Measurements from ENCODE around the gene SP4. TPM values are rescaled to one million over a fixed set of nuclear protein-coding genes. Genes with fewer than 3 reads are reported as not detected.

The SP4 gene
- total RNA-seq, 1 donor from 2014 or later = 8.6 TPM

DNA sequence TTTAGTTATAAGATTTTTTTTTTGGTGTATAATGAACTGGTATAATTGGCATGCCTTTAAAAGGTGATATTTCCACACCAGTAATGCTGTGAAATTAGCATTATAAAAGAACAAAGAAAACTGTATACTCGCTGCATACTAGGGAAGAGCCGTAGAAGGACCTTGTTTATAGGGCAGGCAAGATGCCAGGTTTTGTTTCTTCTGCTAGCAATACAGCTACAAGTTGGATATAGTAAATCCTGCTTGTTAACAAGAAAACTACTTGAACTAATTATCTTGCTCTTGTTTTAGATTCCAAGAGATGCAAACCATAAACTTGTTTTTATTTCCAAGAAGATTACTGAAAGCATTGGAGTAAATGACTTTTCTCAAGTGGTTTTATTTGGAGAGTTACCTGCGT lies 116.8 kb downstream of the SP4 start:
- intact Hi-C loops (cut with DNase I) = no loop called here
- Histone ChIP-seq H3K36me3 (no peaks in the 10 kb centered on the region), H3K27ac (no peak overlapping the region), H3K9me3 (no peaks in the 10 kb centered on the region), H3K4me1 (peaks cover 19% of the 10 kb centered on the region), H3K27me3 (no peaks in the 10 kb centered on the region), H3K4me3 (no peak overlapping the region)
- TF ChIP-seq, protein P1, sequence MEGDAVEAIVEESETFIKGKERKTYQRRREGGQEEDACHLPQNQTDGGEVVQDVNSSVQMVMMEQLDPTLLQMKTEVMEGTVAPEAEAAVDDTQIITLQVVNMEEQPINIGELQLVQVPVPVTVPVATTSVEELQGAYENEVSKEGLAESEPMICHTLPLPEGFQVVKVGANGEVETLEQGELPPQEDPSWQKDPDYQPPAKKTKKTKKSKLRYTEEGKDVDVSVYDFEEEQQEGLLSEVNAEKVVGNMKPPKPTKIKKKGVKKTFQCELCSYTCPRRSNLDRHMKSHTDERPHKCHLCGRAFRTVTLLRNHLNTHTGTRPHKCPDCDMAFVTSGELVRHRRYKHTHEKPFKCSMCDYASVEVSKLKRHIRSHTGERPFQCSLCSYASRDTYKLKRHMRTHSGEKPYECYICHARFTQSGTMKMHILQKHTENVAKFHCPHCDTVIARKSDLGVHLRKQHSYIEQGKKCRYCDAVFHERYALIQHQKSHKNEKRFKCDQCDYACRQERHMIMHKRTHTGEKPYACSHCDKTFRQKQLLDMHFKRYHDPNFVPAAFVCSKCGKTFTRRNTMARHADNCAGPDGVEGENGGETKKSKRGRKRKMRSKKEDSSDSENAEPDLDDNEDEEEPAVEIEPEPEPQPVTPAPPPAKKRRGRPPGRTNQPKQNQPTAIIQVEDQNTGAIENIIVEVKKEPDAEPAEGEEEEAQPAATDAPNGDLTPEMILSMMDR (IDR thresholded peaks at IDR 0.05) = no peak
- TF ChIP-seq POLR2A (IDR thresholded peaks at IDR 0.05) = no peak
- no peak for TF ChIP-seq POLR2AphosphoS5 (IDR thresholded peaks at IDR 0.05; ENCODE audit: insufficient read depth in 1 of 2, low read depth in 1 of 2)
- DNase-seq (ENCODE audit: extremely low spot score in 2 of 2) = no peak

DNA sequence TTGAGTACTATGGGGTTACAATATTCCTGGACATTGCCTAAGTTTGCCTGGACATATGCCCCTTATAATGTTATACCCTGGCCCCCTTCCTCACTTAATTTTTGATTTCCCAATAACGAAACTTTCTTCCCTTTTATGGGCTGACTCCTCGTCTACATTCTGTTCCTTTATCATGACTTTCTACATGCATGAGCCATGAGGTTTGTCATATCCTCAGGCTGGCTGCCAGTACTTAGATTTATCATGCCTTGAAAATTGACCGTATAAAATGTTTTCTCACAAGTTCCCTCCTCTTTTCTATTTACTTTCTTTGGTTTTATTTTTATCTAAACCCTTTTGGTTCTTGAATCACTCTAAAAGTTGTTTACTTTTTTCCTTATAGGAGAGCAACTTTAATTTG lies 119.6 kb downstream of the SP4 start:
- Histone ChIP-seq H3K36me3 (no peaks in the 10 kb centered on the region), H3K27me3 (no peaks in the 10 kb centered on the region), H3K9me3 (no peaks in the 10 kb centered on the region), H3K27ac (no peak overlapping the region), H3K4me3 (no peak overlapping the region), H3K4me1 (peaks cover 18% of the 10 kb centered on the region)
- intact Hi-C loops (cut with DNase I) = no loop called here
- DNase-seq (ENCODE audit: extremely low spot score in 2 of 2) = no peak
- TF ChIP-seq, protein P1 (IDR thresholded peaks at IDR 0.05) = no peak
- TF ChIP-seq POLR2A (IDR thresholded peaks at IDR 0.05) (no peak), POLR2AphosphoS5 (IDR thresholded peaks at IDR 0.05; ENCODE audit: insufficient read depth in 1 of 2, low read depth in 1 of 2) (no peak)

DNA sequence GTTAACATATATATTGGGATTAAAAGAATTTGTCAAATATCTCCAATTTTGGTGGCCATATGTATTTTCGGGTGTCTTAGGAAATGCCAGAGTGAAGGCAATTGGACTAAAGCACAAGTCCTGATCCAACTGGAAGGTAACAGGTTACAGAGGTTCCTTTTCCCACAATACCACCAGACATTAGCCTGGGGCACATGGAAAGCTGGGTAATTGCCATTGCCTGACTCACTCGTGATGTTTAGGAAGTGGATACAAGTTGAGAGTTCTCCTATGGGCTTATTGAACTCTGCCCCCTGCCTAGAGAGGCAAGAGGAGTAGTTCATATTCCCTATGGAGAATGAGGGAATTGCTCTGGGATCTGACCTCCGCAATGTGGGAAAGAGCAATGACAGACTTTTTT lies 120.6 kb downstream of the SP4 start:
- H3K27me3 ChIP-seq = no peaks in the 10 kb centered on the region
- peaks cover 8% of the 10 kb centered on the region for H3K4me1 ChIP-seq
- intact Hi-C loops (cut with DNase I) = no loop called here
- TF ChIP-seq, protein P1 (IDR thresholded peaks at IDR 0.05) = no peak
- no peak for TF ChIP-seq POLR2A (IDR thresholded peaks at IDR 0.05)
- TF ChIP-seq POLR2AphosphoS5 (IDR thresholded peaks at IDR 0.05; ENCODE audit: insufficient read depth in 1 of 2, low read depth in 1 of 2) = no peak
- H3K4me3 ChIP-seq = no peak overlapping the region
- no peaks in the 10 kb centered on the region for H3K9me3 ChIP-seq
- no peak overlapping the region for H3K27ac ChIP-seq
- DNase-seq (ENCODE audit: extremely low spot score in 2 of 2) = no peak
- no peaks in the 10 kb centered on the region for H3K36me3 ChIP-seq

DNA sequence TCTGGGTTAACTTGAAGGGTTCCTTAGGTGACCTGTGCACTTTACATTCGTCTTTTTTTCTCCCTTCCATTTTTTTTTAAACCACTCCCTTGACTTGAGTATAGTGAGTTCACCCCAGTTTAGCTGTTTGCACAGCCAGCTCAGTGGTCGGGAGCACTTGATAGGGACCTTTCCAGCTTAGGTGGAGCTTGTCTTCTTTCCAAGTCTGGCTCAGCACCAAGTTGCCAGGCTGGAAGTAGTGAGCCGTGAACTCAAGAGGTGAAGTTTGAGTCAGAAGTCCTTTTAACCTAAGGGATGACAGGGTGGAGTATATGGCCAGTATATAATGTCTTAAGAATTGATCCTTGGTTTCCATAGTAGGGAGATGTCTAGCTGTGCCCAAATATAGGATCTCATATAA lies 122.2 kb downstream of the SP4 start:
- Histone ChIP-seq H3K9me3 (no peaks in the 10 kb centered on the region), H3K27ac (no peak overlapping the region), H3K36me3 (no peaks in the 10 kb centered on the region), H3K4me1 (no peaks in the 10 kb centered on the region), H3K27me3 (no peaks in the 10 kb centered on the region), H3K4me3 (no peak overlapping the region)
- DNase-seq (ENCODE audit: extremely low spot score in 2 of 2) = no peak
- intact Hi-C loops (cut with DNase I) = no loop called here
- TF ChIP-seq POLR2A (IDR thresholded peaks at IDR 0.05) = no peak
- TF ChIP-seq, protein P1 (IDR thresholded peaks at IDR 0.05) = no peak
- no peak for TF ChIP-seq POLR2AphosphoS5 (IDR thresholded peaks at IDR 0.05; ENCODE audit: insufficient read depth in 1 of 2, low read depth in 1 of 2)

DNA sequence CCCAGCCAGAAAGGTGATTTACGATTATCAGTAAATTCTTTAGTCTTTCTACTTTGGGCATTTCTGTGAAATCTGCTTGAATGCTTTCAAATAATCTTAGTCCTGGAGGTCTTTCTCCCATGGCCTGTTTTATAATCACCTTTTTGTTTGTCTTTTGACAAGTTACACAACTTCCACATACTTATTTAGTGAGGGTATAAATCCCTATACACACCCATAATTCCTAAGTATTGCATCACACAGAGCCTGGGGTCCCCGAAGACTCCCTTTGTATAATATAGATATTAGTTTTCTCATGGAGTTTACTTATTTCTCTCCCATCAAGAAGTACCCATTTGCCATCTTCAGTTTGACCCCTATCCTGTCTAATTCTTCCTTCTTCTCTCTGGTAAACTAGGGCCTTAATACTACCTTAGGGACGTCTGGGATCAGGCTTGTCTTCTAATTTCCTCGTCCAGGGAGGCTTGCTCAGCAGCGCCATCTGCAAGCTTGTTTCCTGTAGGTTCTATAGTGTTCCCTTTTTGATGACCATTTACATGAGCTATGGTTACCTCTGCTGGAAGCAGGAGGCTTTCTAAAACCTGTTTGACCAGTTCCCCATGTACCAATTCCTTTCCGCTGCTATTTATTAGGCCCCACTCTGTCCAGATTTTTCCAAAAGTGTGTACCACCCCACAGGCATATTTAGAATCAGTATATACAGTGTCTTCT lies 123.1 kb downstream of the SP4 start:
- intact Hi-C loops (cut with DNase I) = no loop called here
- H3K4me3 ChIP-seq = no peak overlapping the region
- H3K4me1 ChIP-seq = no peaks in the 10 kb centered on the region
- TF ChIP-seq POLR2AphosphoS5 (IDR thresholded peaks at IDR 0.05; ENCODE audit: insufficient read depth in 1 of 2, low read depth in 1 of 2) (no peak), POLR2A (IDR thresholded peaks at IDR 0.05) (no peak)
- TF ChIP-seq, protein P1 (IDR thresholded peaks at IDR 0.05) = no peak
- H3K36me3 ChIP-seq = no peaks in the 10 kb centered on the region
- no peak overlapping the region for H3K27ac ChIP-seq
- no peaks in the 10 kb centered on the region for H3K27me3 ChIP-seq
- no peak for DNase-seq (ENCODE audit: extremely low spot score in 2 of 2)
- no peaks in the 10 kb centered on the region for H3K9me3 ChIP-seq
